ENCODE data around the gene USP17L27. TPM values are rescaled to one million over a fixed set of nuclear protein-coding genes. Genes with fewer than 3 reads are reported as not detected.
"Not testable (repeated sequence)": the region's sequence is repeated elsewhere in the genome, so short reads cannot be mapped to it uniquely, and the experiment has no call there.

Gene USP17L27, protein sequence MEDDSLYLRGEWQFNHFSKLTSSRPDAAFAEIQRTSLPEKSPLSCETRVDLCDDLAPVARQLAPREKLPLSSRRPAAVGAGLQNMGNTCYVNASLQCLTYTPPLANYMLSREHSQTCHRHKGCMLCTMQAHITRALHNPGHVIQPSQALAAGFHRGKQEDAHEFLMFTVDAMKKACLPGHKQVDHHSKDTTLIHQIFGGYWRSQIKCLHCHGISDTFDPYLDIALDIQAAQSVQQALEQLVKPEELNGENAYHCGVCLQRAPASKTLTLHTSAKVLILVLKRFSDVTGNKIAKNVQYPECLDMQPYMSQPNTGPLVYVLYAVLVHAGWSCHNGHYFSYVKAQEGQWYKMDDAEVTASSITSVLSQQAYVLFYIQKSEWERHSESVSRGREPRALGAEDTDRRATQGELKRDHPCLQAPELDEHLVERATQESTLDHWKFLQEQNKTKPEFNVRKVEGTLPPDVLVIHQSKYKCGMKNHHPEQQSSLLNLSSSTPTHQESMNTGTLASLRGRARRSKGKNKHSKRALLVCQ
- total RNA-seq (not detected), polyA plus RNA-seq (not detected)

DNA sequence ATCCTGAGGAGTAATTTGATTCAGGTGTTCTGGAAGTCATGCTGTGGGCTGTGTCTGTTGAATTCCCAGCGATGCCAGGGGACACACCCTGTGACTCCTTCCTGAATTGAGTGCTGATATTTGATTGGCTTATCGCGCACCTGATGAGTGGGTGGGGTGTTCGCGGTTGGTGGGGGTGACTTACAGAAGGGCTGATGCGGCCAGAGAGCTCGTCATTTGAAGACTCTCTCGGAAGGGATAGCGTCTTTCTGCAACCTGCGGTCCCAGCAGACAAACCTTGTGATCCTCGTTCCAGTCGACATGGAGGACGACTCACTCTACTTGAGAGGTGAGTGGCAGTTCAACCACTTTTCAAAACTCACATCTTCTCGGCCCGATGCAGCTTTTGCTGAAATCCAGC lies at the start of gene USP17L27:
TSS of gene USP17L27 (plus strand) at position 301 of the 400 bp plus-strand sequence. CDS start at position 301, 0 bp downstream.
- no CpG with 5 or more reads among the region's 15 CpGs for WGBS
- H3K36me3 ChIP-seq (ENCODE audit: control insufficient read depth in 4 of 4, insufficient read depth in 3 of 4, low read depth in 1 of 4, low read length in 3 of 4); H3K4me3 ChIP-seq (ENCODE audit: low read depth in 1 of 3, low read length in 3 of 3); H3K4me1 ChIP-seq (ENCODE audit: control insufficient read depth in 4 of 4, insufficient read depth in 4 of 4, low read length in 3 of 4); H3K27ac ChIP-seq (ENCODE audit: low read depth in 1 of 2, low read length in 2 of 2); DNase-seq (ENCODE audit: low spot score); H3K9me3 ChIP-seq (ENCODE audit: control insufficient read depth in 4 of 4, low read length in 3 of 4); H3K27me3 ChIP-seq (ENCODE audit: control insufficient read depth in 4 of 4, insufficient read depth in 4 of 4, low read length in 3 of 4); H3K9ac ChIP-seq (ENCODE audit: low read depth in 1 of 2, low read length in 2 of 2): not testable (repeated sequence)

DNA sequence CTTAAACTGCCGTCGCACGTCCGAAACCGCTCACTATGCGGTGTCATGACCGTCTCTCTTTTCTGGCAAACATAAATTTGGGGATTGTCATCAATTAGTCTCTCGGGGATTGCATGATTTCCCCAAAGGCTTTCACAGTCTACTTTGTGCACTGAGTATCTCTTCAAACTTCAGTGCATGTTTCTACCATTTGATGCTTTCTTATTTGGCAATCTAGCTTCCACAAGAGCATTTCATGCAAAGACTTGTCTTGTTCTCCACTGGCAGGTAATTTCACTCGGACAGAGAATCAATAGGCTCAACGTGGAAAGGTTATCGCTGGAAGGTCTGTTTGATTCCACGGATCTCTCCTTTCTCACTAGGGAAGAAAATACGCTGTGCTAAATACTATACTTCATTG lies 19.8 kb upstream of the USP17L27 start:
- not testable (repeated sequence) for H3K4me3 ChIP-seq (ENCODE audit: low read depth in 1 of 3, low read length in 3 of 3); H3K9me3 ChIP-seq (ENCODE audit: control insufficient read depth in 4 of 4, low read length in 3 of 4); H3K27me3 ChIP-seq (ENCODE audit: control insufficient read depth in 4 of 4, insufficient read depth in 4 of 4, low read length in 3 of 4); H3K27ac ChIP-seq (ENCODE audit: low read depth in 1 of 2, low read length in 2 of 2); H3K4me1 ChIP-seq (ENCODE audit: control insufficient read depth in 4 of 4, insufficient read depth in 4 of 4, low read length in 3 of 4); DNase-seq (ENCODE audit: low spot score); H3K36me3 ChIP-seq (ENCODE audit: control insufficient read depth in 4 of 4, insufficient read depth in 3 of 4, low read depth in 1 of 4, low read length in 3 of 4); H3K9ac ChIP-seq (ENCODE audit: low read depth in 1 of 2, low read length in 2 of 2)
- 76% methylated on average over 1 of the region's 13 CpGs for WGBS

DNA sequence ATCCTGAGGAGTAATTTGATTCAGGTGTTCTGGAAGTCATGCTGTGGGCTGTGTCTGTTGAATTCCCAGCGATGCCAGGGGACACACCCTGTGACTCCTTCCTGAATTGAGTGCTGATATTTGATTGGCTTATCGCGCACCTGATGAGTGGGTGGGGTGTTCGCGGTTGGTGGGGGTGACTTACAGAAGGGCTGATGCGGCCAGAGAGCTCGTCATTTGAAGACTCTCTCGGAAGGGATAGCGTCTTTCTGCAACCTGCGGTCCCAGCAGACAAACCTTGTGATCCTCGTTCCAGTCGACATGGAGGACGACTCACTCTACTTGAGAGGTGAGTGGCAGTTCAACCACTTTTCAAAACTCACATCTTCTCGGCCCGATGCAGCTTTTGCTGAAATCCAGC lies 19.1 kb upstream of the USP17L27 start, which contains the start of gene USP17L24:
TSS of gene USP17L24 (plus strand) at position 301 of the 400 bp plus-strand sequence. CDS start at position 301, 0 bp downstream.
- DNase-seq (ENCODE audit: low spot score); H3K27me3 ChIP-seq (ENCODE audit: control insufficient read depth in 4 of 4, insufficient read depth in 4 of 4, low read length in 3 of 4); H3K4me1 ChIP-seq (ENCODE audit: control insufficient read depth in 4 of 4, insufficient read depth in 4 of 4, low read length in 3 of 4); H3K9ac ChIP-seq (ENCODE audit: low read depth in 1 of 2, low read length in 2 of 2); H3K9me3 ChIP-seq (ENCODE audit: control insufficient read depth in 4 of 4, low read length in 3 of 4); H3K4me3 ChIP-seq (ENCODE audit: low read depth in 1 of 3, low read length in 3 of 3); H3K36me3 ChIP-seq (ENCODE audit: control insufficient read depth in 4 of 4, insufficient read depth in 3 of 4, low read depth in 1 of 4, low read length in 3 of 4); H3K27ac ChIP-seq (ENCODE audit: low read depth in 1 of 2, low read length in 2 of 2): not testable (repeated sequence)
- no CpG with 5 or more reads among the region's 15 CpGs for WGBS

DNA sequence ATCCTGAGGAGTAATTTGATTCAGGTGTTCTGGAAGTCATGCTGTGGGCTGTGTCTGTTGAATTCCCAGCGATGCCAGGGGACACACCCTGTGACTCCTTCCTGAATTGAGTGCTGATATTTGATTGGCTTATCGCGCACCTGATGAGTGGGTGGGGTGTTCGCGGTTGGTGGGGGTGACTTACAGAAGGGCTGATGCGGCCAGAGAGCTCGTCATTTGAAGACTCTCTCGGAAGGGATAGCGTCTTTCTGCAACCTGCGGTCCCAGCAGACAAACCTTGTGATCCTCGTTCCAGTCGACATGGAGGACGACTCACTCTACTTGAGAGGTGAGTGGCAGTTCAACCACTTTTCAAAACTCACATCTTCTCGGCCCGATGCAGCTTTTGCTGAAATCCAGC lies 14.3 kb upstream of the USP17L27 start, which contains the start of gene USP17L25:
TSS of gene USP17L25 (plus strand) at position 301 of the 400 bp plus-strand sequence. CDS start at position 301, 0 bp downstream.
- not testable (repeated sequence) for H3K36me3 ChIP-seq (ENCODE audit: control insufficient read depth in 4 of 4, insufficient read depth in 3 of 4, low read depth in 1 of 4, low read length in 3 of 4); H3K27ac ChIP-seq (ENCODE audit: low read depth in 1 of 2, low read length in 2 of 2); H3K4me1 ChIP-seq (ENCODE audit: control insufficient read depth in 4 of 4, insufficient read depth in 4 of 4, low read length in 3 of 4); H3K4me3 ChIP-seq (ENCODE audit: low read depth in 1 of 3, low read length in 3 of 3); DNase-seq (ENCODE audit: low spot score); H3K9me3 ChIP-seq (ENCODE audit: control insufficient read depth in 4 of 4, low read length in 3 of 4); H3K27me3 ChIP-seq (ENCODE audit: control insufficient read depth in 4 of 4, insufficient read depth in 4 of 4, low read length in 3 of 4); H3K9ac ChIP-seq (ENCODE audit: low read depth in 1 of 2, low read length in 2 of 2)
- WGBS: no CpG with 5 or more reads among the region's 15 CpGs

DNA sequence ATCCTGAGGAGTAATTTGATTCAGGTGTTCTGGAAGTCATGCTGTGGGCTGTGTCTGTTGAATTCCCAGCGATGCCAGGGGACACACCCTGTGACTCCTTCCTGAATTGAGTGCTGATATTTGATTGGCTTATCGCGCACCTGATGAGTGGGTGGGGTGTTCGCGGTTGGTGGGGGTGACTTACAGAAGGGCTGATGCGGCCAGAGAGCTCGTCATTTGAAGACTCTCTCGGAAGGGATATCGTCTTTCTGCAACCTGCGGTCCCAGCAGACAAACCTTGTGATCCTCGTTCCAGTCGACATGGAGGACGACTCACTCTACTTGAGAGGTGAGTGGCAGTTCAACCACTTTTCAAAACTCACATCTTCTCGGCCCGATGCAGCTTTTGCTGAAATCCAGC lies 9.6 kb upstream of the USP17L27 start, which contains the start of gene USP17L26:
TSS of gene USP17L26 (plus strand) at position 301 of the 400 bp plus-strand sequence. CDS start at position 301, 0 bp downstream.
- H3K4me3 ChIP-seq (ENCODE audit: low read depth in 1 of 3, low read length in 3 of 3); H3K4me1 ChIP-seq (ENCODE audit: control insufficient read depth in 4 of 4, insufficient read depth in 4 of 4, low read length in 3 of 4); H3K27ac ChIP-seq (ENCODE audit: low read depth in 1 of 2, low read length in 2 of 2); H3K9me3 ChIP-seq (ENCODE audit: control insufficient read depth in 4 of 4, low read length in 3 of 4); DNase-seq (ENCODE audit: low spot score); H3K27me3 ChIP-seq (ENCODE audit: control insufficient read depth in 4 of 4, insufficient read depth in 4 of 4, low read length in 3 of 4); H3K9ac ChIP-seq (ENCODE audit: low read depth in 1 of 2, low read length in 2 of 2); H3K36me3 ChIP-seq (ENCODE audit: control insufficient read depth in 4 of 4, insufficient read depth in 3 of 4, low read depth in 1 of 4, low read length in 3 of 4): not testable (repeated sequence)
- WGBS: no CpG with 5 or more reads among the region's 15 CpGs

DNA sequence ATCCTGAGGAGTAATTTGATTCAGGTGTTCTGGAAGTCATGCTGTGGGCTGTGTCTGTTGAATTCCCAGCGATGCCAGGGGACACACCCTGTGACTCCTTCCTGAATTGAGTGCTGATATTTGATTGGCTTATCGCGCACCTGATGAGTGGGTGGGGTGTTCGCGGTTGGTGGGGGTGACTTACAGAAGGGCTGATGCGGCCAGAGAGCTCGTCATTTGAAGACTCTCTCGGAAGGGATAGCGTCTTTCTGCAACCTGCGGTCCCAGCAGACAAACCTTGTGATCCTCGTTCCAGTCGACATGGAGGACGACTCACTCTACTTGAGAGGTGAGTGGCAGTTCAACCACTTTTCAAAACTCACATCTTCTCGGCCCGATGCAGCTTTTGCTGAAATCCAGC lies 4.8 kb upstream of the USP17L27 start, which contains the start of gene USP17L5:
TSS of gene USP17L5 (plus strand) at position 301 of the 400 bp plus-strand sequence. CDS start at position 301, 0 bp downstream.
- not testable (repeated sequence) for H3K27me3 ChIP-seq (ENCODE audit: control insufficient read depth in 4 of 4, insufficient read depth in 4 of 4, low read length in 3 of 4); H3K9ac ChIP-seq (ENCODE audit: low read depth in 1 of 2, low read length in 2 of 2); H3K27ac ChIP-seq (ENCODE audit: low read depth in 1 of 2, low read length in 2 of 2); H3K9me3 ChIP-seq (ENCODE audit: control insufficient read depth in 4 of 4, low read length in 3 of 4); H3K36me3 ChIP-seq (ENCODE audit: control insufficient read depth in 4 of 4, insufficient read depth in 3 of 4, low read depth in 1 of 4, low read length in 3 of 4); H3K4me3 ChIP-seq (ENCODE audit: low read depth in 1 of 3, low read length in 3 of 3); H3K4me1 ChIP-seq (ENCODE audit: control insufficient read depth in 4 of 4, insufficient read depth in 4 of 4, low read length in 3 of 4); DNase-seq (ENCODE audit: low spot score)
- WGBS: no CpG with 5 or more reads among the region's 15 CpGs

DNA sequence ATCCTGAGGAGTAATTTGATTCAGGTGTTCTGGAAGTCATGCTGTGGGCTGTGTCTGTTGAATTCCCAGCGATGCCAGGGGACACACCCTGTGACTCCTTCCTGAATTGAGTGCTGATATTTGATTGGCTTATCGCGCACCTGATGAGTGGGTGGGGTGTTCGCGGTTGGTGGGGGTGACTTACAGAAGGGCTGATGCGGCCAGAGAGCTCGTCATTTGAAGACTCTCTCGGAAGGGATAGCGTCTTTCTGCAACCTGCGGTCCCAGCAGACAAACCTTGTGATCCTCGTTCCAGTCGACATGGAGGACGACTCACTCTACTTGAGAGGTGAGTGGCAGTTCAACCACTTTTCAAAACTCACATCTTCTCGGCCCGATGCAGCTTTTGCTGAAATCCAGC lies 4.6 kb downstream of the USP17L27 start, which contains the start of gene USP17L28:
TSS of gene USP17L28 (plus strand) at position 301 of the 400 bp plus-strand sequence. CDS start at position 301, 0 bp downstream.
- H3K4me3 ChIP-seq (ENCODE audit: low read depth in 1 of 3, low read length in 3 of 3); H3K27ac ChIP-seq (ENCODE audit: low read depth in 1 of 2, low read length in 2 of 2); H3K9ac ChIP-seq (ENCODE audit: low read depth in 1 of 2, low read length in 2 of 2); H3K4me1 ChIP-seq (ENCODE audit: control insufficient read depth in 4 of 4, insufficient read depth in 4 of 4, low read length in 3 of 4); H3K36me3 ChIP-seq (ENCODE audit: control insufficient read depth in 4 of 4, insufficient read depth in 3 of 4, low read depth in 1 of 4, low read length in 3 of 4); H3K9me3 ChIP-seq (ENCODE audit: control insufficient read depth in 4 of 4, low read length in 3 of 4); DNase-seq (ENCODE audit: low spot score); H3K27me3 ChIP-seq (ENCODE audit: control insufficient read depth in 4 of 4, insufficient read depth in 4 of 4, low read length in 3 of 4): not testable (repeated sequence)
- no CpG with 5 or more reads among the region's 15 CpGs for WGBS

DNA sequence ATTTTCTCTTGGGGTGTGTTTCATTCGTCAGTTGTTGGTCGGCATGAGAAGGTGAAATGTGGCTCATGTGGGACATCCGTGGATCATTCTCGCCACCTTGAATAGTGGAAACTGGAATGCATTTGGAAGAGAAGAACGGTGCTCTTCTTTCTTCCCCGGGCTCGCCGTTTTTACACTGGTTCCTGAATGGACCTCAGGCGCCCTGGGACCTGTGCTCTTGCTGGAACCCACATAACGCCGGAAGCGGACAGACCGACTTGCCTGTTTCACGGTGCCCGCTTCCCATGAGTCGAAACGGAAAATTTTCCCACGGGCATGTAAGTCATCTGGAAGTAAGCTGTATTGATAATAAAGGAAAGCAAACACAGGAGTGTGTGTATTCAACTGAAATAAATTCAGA lies 6.9 kb downstream of the USP17L27 start:
- not testable (repeated sequence) for H3K27ac ChIP-seq (ENCODE audit: low read depth in 1 of 2, low read length in 2 of 2); H3K4me3 ChIP-seq (ENCODE audit: low read depth in 1 of 3, low read length in 3 of 3); H3K36me3 ChIP-seq (ENCODE audit: control insufficient read depth in 4 of 4, insufficient read depth in 3 of 4, low read depth in 1 of 4, low read length in 3 of 4); H3K4me1 ChIP-seq (ENCODE audit: control insufficient read depth in 4 of 4, insufficient read depth in 4 of 4, low read length in 3 of 4); DNase-seq (ENCODE audit: low spot score); H3K27me3 ChIP-seq (ENCODE audit: control insufficient read depth in 4 of 4, insufficient read depth in 4 of 4, low read length in 3 of 4); H3K9me3 ChIP-seq (ENCODE audit: control insufficient read depth in 4 of 4, low read length in 3 of 4); H3K9ac ChIP-seq (ENCODE audit: low read depth in 1 of 2, low read length in 2 of 2)
- 91% methylated on average over 13 of the region's 18 CpGs for WGBS

All from liver (tissue), 9 donors.